Measurements from ENCODE around the gene ANKRD44.

Gene ANKRD44

GRCh38 chr2:197264332-197264731 lies 46.2 kb downstream of the ANKRD44 start:
- DNase-seq (ENCODE audit: low spot score) (no peak), FAIRE-seq (no peak)

- no peak for FAIRE-seq
- no peak for DNase-seq (ENCODE audit: low spot score)
Measured at GRCh38 chr2:197263077-197263476, 47.5 kb downstream of the ANKRD44 start.

- FAIRE-seq (no peak), DNase-seq (ENCODE audit: low spot score) (no peak)
Measured at GRCh38 chr2:197261808-197262226, 48.8 kb downstream of the ANKRD44 start.

- FAIRE-seq (no peak), DNase-seq (ENCODE audit: low spot score) (no peak)
Measured at GRCh38 chr2:197259470-197259999, 51.0 kb downstream of the ANKRD44 start.

- DNase-seq (ENCODE audit: low spot score) (no peak), FAIRE-seq (no peak)
Measured at GRCh38 chr2:197258580-197258979, 52.0 kb downstream of the ANKRD44 start.

GRCh38 chr2:197256547-197257170 lies 53.9 kb downstream of the ANKRD44 start:
- no peak for FAIRE-seq
- no peak for DNase-seq (ENCODE audit: low spot score)

- DNase-seq (ENCODE audit: low spot score) (no peak), FAIRE-seq (no peak)
Measured at GRCh38 chr2:197256021-197256420, 54.6 kb downstream of the ANKRD44 start.

GRCh38 chr2:197255543-197255942 lies 55.0 kb downstream of the ANKRD44 start:
- DNase-seq (ENCODE audit: low spot score) = no peak
- no peak for FAIRE-seq

- no peak for FAIRE-seq
- no peak for DNase-seq (ENCODE audit: low spot score)
Measured at GRCh38 chr2:197254776-197255530, 55.6 kb downstream of the ANKRD44 start.

- no peak for DNase-seq (ENCODE audit: low spot score)
- FAIRE-seq = no peak
Measured at GRCh38 chr2:197251576-197251975, 59.0 kb downstream of the ANKRD44 start.

GRCh38 chr2:197251163-197251562 lies 59.4 kb downstream of the ANKRD44 start:
- FAIRE-seq (no peak), DNase-seq (ENCODE audit: low spot score) (no peak)

GRCh38 chr2:197250084-197250397 lies 60.5 kb downstream of the ANKRD44 start:
- FAIRE-seq = no peak

GRCh38 chr2:197249381-197250083 lies 61.0 kb downstream of the ANKRD44 start:
- FAIRE-seq (no peak), DNase-seq (ENCODE audit: low spot score) (no peak)

More at GRCh38 chr2:197250084-197250397, 60.5 kb downstream of the ANKRD44 start:
- DNase-seq (ENCODE audit: low spot score) = no peak

- DNase-seq (ENCODE audit: low spot score) (no peak), FAIRE-seq (no peak)
Measured at GRCh38 chr2:197248623-197249022, 62.0 kb downstream of the ANKRD44 start.

GRCh38 chr2:197248001-197248401 lies 62.6 kb downstream of the ANKRD44 start:
- DNase-seq (ENCODE audit: low spot score) (no peak), FAIRE-seq (no peak)

GRCh38 chr2:197247083-197247482 lies 63.5 kb downstream of the ANKRD44 start:
- DNase-seq (ENCODE audit: low spot score) (no peak), FAIRE-seq (no peak)

- no peak for FAIRE-seq
- DNase-seq (ENCODE audit: low spot score) = no peak
Measured at GRCh38 chr2:197245829-197246804, 64.5 kb downstream of the ANKRD44 start.

- DNase-seq (ENCODE audit: low spot score) = no peak
- FAIRE-seq = no peak
Measured at GRCh38 chr2:197244349-197244748, 66.2 kb downstream of the ANKRD44 start.

- FAIRE-seq (no peak), DNase-seq (ENCODE audit: low spot score) (no peak)
Measured at GRCh38 chr2:197242719-197243118, 67.9 kb downstream of the ANKRD44 start.

- no peak for DNase-seq (ENCODE audit: low spot score)
- no peak for FAIRE-seq
Measured at GRCh38 chr2:197241596-197241995, 69.0 kb downstream of the ANKRD44 start.

GRCh38 chr2:197241153-197241552 lies 69.4 kb downstream of the ANKRD44 start:
- no peak for DNase-seq (ENCODE audit: low spot score)
- FAIRE-seq = no peak

Measured in RCC 7860 (cell line).